NCI-H510A (cell line): ENCODE data around the gene KLHDC10.
"Not testable (repeated sequence)": the region's sequence is repeated elsewhere in the genome, so short reads cannot be mapped to it uniquely, and the experiment has no call there.

Experiments used
- DNase-seq: peaks from one replicate; lab custom pipeline; 2025; lab: John Stamatoyannopoulos, UW

KLHDC10 gene

DNA sequence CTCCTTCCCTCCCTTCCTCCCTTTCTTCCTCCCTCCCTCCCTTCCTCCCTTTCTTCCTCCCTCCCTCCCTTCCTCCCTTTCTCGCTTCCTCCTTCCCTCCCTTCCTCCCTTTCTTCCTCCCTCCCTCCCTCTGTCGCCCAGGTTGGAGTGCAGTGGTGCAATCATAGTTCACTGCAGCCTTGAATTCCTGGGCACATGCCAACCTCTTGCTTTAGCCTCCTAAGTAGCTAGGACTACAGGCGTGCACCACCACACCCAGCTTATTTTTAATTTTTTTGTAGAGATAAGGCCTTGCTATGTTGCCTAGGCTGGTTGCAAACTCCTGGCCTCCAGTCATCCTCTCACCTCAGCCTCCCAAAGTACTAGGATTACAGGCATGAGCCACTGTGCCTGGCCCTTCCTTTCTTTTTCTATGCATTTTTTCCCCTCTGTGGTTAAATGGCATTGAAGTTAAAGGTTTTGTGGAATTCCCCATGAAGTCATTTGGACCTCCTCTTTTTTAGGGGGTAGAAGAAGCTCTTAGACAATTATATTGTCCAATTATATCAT lies 9.6 kb downstream of the KLHDC10 start:
- no peak for DNase-seq

DNA sequence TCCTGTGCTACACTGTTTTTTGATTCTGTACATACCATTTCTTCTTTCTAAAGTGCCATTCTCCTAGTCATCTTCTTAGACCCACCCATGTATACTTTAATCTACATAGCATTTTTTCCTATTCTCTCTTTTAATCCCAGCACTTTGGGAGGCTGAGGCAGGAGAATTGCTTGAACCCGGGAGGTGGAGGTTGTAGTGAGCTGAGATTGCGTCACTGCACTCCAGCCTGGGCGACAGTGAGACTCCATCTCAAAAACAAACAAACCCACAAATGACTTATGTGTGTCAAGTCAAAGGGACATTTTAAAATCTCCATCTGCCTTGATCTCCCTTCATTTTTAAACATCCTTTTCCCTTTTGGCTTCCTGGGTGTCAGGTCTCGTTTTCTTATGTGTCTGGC lies 13.2 kb downstream of the KLHDC10 start:
- DNase-seq, result not testable (repeated sequence)

DNA sequence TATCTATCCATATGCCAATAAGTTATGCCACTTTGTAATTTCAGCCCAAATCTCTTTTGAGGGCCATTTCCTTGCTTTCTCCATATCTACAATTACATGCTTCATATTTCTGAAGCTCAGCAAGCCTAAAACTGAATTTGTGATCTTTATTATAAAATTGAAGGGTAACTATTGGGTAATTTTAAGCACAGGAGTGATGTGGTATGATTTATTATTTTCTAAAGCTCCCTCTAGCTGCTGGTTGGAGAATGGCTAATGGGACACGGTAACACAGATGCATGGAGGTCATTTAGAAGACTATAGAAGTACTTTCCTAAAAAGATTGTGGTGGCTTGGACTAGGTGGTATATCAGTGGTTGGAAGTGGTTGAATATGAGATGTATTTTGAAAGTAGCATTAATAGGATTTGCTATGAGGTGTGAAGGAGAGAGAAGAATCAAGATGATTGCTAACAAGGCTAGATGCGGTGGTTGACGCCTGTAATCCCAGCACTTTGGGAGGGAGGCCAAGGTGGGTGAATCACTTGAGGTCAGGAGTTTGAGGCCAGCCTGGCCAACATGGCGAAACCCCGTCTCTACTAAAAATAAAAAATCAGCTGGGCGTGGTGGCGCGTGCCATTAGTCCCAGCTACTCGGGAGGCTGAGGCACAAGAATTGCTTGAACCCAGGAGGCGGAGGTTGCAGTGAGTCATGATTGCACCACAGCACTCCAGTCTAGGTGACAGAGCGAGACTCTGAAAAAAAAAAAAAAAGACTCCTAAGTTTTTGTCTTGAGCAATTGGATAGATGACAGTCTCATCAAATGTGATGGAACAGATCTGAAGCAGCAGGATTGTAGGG lies 13.9 kb downstream of the KLHDC10 start:
- no peak for DNase-seq

DNA sequence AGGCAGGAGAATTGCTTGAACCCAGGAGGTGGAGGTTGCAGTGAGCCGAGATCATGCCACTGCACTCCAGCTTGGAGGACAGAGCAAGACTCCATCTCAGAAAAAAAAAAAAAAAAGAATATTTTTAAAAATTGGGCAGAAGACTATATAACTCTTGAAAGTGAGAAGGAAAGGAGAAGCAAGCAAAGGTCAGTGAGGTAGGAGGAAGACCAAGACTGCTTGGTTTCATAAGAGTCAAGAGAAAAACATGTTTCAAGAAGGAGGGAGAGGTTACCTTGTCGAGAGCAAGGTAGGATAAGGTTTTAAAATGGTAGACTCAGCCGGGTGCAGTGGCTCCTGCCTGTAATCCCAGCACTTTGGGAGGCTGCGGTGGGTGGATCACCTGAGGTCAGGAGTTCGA lies 14.9 kb downstream of the KLHDC10 start:
- not testable (repeated sequence) for DNase-seq

DNA sequence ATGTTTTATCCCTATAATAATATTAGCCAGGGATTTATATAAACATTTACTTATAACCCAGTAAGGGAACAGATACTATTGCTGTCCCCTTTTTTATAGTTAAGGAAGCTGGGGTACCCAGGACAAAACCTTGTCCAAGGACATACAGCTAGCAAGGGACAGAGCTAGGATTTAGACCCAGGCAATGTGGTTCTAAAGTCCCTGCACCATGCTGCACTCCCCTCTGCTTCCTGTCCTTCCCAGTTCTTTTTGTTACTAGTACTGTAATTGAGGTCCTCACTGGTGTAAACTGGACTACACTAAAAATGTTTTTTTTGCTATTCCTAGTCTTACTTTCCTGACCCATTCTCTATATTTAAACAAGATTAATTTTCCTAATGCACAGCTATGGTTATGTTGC lies 16.6 kb downstream of the KLHDC10 start:
- no peak for DNase-seq

DNA sequence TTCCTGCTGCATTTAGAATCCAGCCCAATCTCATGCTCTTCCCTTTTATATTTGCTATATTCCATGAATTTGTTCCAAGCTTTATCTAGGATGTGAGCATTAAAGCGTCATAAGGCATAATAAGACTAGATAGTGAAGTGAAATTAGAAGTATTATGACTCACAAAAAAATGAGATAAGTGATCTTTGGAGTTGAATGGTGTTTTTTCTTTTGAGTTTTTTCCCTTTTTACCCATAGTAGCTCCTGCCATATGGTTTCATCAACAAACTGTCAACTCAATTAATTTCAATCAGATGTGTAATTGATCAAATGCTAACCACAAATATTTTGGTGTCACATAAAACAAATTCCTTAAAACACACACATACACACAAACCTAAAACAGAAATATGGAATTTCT lies 17.0 kb downstream of the KLHDC10 start:
- no peak for DNase-seq

DNA sequence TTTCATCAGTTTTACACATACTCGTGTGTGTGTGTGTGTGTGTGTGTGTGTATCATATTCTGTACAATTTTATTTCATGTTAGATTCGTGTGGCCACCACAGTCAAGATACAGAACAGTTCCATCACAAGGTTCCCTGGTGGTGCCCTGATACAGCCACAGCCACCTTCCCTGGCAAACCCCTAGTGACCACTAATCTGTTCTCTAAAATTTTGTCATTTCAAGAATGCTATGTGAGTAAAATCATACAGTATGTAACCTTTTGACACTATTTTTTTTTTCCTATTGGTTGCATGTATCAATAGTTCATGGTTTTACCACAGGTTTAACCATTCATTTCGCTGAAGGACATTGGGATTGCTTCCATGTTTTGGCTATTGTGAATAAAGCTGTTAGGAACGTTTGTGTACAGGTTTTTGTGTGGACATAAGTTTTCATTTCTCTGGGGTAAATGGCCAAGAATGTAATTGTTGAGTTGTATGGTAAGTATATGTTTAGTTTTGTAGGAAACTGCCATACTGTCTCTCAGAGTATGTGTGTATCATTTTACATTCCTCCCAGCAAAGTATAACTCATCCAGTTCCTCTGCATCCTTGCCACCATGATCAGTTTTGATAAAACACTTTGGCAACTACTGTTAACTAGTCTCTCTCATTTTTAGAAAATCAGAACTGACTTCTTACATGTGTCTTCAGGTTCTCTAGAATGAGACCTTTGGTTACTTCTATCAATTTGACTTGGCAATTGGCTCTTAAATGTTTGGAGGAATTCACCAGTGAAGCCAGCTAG lies 20.6 kb downstream of the KLHDC10 start:
- no peak for DNase-seq

DNA sequence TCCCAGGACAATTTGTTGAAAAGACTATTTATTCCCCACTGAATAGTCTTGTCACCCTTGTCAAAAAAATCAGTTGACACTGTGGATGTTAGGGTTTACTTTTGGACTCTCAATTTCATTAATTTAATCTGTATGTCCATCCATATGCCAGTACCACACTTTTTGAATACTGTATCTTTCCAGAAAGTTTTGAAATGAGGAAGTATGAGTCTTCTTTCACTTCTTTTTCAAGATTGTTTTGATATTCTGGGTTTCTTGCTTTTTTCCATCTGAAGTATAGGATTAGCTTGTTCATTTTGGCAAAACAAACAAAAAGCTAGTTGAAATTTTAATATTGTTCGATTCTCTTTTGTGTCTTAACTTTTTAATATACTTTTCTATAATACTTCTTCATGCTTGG lies 21.7 kb downstream of the KLHDC10 start:
- no peak for DNase-seq

DNA sequence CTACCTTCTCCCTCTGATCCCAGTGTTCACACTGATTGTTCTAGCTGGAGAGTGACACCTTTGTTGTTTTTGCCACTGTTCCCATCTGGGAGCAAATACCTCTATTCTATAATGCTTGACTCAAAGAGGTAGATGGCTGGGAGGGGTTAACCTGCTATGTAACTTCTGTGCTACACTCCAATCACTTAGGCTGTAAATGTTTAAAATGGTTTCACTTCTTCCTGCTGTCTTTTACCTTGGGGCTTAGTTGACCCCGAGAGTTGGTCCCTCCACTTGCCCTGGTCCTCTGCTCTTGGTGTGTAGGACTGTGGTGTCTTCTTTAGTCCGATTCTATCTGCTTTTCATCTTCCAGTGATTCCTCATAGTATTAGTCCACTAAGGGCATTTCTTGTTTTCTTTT lies 22.3 kb downstream of the KLHDC10 start:
- DNase-seq, result no peak

DNA sequence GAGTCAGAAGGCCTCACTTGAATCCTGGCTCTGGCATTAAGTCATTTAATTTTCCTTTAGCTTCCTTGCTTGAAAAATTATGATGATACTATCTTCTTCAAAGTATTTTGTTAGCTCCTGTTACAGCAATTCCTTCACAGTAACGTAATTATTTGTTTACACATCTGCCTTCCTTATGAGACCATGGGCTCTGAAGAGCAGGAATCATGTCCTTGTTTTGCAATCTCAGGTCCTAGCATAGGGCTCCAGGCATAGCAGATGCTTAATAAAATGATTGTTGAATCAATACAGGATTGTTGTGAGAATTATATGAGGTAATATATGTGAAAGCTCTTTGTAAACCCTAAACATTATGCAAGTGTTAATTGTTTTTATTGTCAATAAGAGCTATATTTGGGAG lies 25.5 kb downstream of the KLHDC10 start:
- DNase-seq, result no peak

DNA sequence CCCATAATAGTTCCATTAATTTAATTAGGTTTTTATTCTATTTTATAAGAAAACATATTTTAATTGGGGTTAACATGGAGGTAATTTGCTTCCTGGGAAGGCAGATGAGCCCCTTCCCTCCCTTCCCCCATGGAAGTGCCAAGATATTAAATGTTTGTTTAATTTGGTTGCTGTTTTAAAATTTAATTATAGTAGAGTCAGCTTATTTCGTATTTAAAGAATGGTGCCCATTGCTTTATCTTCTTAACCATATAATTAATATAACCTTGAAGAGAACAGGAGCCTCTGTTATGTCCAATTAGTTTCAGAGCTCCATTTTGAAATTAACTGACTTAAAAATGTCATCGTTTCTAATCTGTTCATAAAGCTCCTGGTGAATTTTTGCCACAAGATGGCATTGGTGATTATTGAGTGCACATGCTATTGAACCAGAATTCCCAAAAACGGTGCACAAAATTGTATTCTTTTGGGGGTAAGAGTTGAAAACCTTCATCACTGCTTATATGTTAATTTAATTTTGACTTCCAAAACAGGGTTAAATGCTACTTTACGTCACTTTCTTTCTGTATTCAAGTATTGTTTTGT lies 26.0 kb downstream of the KLHDC10 start:
- no peak for DNase-seq

DNA sequence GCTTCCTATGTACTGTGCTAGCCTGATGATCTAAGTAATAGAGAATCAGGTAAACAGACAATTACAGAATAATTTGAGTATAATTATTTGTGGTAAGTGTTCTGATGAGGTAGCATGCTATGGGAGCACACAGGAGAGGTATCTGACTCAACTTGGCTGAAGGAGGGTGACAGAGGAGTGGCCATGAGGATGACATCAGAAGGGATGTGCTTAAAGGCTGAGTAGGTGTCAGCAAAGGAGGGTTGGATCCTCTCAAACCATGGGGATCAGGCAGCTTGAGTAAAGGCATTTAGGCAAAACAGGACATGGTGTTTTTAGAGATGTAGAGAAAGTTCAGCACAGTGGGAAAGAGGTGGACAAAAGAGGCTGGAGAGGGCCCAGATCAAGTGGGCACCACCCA lies 29.0 kb downstream of the KLHDC10 start:
- no peak for DNase-seq

DNA sequence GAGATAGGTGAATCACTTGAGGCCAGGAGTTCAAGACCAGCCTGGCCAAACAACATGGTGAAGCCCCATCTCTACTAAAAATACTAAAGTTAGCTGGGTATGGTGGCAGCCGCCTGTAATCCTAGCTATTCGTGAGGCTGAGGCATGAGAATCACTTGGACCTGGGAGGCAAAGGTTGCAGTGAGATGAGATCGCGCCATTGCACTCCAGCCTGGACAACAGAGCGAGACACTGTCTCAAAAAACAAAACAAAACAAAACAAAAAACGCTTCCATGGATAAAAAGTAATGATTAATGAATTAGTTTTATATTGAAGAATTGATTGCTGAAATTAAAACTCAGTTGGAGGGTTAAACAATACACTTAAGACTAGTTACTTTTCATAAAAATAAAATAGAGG lies 32.3 kb downstream of the KLHDC10 start:
- DNase-seq, result no peak

DNA sequence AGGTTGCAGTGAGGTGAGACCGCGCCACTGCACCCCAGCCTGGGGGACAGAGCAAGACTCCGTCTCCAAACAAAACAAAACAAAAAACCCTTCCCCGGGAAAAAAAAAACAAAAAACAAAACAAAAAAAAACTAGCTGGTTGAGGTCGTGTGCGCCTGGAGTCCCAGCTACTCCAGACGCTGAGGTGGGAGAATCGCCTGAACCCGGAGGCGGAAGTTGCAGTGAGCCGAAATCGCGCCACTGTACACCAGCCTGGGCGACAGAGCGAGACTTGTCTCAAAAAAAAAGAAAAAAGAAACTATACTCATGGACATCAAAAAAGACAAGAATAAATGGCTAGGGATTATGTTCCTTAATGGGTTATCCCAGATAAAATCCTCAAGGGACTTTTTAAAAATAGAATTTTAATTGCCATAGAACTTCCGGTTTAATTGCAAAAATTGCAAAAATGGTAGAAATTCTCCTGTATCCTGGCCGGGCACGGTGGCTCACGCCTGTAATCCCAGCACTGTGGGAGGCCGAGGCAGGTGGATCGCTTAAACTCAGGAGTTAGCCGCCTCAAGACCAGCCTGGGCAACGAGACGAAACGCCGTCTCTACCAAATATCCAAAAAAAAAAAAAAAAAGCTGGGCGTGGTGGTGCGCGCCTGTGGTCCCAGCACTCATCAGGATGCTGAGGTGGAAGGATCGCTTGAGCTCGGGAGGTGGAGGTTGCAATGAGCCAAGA lies 37.8 kb downstream of the KLHDC10 start:
- no peak for DNase-seq

DNA sequence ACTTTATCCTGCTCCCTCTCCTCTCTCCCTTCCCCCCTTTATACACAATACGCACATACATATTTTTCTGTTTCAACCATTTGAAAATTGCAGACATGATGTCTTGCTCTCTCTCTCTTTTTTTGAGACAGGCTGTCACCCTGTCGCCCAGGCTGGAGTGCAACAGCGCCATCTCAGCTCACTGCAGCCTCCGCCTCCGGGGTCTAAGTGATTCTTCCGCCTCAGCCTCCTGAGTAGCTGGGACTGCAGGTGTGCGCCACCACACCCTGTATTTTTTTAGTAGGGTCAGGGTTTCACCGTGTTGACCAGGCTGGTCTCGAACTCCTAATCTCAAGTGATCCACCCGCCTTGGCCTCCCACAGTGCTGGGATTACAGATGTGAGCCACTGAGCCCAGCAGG lies 38.5 kb downstream of the KLHDC10 start:
- no peak for DNase-seq

DNA sequence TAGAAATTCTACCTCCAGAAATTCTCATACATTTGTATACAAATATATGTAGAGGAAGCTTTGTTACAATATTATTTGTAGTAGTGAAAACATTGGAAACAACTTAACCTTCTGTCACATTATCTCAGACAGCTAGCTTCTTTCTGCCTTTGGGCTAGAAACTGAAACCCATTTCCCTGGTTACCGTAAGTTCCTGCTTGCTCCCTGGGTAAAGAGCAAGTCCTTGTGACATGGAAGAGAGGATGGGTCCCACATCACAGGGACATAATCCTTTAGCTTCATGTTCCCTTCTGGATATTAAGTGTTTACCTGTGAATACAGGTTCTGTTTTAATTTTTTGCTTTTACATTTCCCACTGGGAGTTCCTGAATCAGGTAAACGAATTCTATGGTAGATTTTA lies 41.8 kb downstream of the KLHDC10 start:
- DNase-seq, result no peak

DNA sequence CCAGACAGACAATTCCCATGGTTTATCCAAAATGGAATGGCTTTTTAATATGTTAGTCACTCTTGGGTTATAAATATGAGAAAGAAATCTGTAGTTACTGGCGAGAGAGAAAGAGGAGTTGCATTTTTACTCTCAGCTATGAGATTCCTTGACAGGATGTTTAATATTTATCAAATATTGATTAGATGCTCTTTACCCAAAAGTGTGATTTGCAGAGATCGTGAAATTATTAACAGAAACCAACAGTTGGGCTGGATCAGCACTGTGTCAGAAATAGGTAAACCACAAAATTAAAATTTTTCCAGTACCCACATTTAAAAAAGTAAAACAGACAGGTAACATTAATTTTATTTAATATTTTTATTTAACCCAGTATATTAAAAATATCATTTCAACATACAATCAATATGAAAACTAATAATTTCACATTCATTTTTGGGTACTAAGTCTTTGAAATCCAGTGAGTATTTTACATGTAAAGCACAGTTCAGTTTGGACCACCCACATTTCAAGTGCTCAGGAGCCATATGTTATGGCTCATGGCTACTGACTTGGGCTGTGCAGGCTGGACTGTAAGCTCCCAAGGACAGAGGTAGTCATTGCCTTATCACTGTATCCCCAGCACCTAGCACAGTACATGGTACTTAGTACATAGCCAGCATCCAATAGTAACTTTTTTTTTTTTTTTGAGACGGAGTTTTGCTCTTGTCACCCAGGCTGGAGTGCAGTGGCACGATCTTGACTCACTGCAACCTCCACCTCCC lies 42.5 kb downstream of the KLHDC10 start:
- DNase-seq, result no peak

DNA sequence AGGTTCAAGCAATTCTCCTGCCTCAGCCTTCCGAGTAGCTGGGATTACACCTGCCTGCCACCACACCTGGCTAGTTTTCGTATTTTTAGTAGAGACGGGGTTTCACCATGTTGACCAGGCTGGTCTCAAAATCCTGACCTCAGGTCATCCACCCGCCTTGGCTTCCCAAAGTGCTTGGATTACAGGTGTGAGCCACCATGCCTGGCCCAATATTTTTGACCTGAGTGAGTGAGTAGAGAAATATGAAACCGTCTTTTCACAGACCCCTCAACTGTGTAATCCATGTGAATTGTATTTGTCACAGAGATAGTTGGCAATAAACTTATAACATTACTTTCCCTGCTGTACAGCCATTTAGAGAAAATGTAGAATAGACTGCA lies 43.1 kb downstream of the KLHDC10 start:
- DNase-seq, result not testable (repeated sequence)

DNA sequence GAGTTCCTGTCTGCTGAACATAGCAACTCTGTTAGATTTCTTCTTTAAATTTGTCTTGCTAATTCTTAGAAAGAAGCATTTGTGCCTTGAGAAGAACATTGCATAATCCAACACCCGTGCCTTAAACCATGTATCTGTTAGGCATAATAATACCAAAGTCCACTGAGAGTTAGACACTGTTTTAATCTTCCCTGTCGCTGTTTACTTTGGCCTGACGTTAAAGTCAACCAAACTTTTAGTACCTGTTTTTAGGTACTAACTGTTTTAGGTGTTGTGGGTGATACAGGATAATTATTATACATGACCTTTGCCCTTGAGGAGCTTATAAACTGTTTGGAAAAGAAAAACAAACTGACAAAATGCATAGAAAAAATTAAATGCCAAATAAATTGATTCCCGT lies 43.6 kb downstream of the KLHDC10 start:
- DNase-seq, result no peak

DNA sequence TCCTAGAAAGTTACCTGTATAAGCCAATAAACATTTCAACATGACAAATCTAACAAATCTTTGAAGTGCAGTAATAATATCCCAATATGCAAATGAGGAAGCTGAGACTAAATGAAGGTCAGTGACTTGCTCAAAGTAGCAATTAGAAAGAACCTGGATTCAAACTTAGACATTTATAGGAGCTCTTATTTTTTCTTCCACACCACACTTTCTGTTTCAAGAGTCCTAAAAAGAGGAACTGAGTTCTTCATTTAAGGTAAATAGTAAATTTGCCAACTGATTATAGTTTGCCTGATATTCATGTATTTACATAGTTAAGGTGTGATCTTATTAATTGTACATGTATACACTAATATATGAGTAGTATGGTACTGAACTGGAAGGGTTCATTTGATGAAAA lies 44.0 kb downstream of the KLHDC10 start:
- DNase-seq, result no peak

DNA sequence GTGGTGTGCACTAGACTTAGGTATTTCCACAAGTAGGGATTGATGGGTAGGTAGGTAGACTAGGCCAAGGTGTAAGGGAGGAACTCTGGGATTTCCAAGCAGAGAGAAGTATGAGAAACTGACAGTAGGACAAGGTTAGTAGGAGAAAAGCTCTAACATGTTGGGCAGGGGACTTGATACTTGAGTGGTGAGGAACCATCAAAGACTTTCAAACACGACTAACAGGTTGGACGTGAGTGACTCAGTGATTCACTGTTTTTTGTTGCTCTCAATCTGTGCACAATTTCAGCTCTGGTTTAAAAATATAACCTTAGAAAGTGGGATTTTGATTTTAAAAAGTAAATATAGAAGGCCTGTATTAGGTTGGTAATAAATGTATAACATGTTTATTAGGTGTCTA lies 44.4 kb downstream of the KLHDC10 start:
- DNase-seq, result no peak
